ENCODE data around the gene STXBP1.

STXBP1 gene

GRCh38 chr9:127710204-127710783 lies 98.2 kb downstream of the STXBP1 start:
- no peaks in the 10 kb centered on the region for H3K27me3 ChIP-seq (ENCODE audit: insufficient read depth, low read length, poor library complexity)
- no peak overlapping the region for H3K9ac ChIP-seq (ENCODE audit: low read depth, low read length)
- no peak overlapping the region for H2AFZ ChIP-seq (ENCODE audit: low read depth, low read length)
- DNase-seq (no peak), ATAC-seq (ENCODE audit: insufficient read depth, low read depth) (no peak)
- no peaks in the 10 kb centered on the region for H3K9me3 ChIP-seq (ENCODE audit: insufficient read depth, low read length, severe bottlenecking)
- H3K36me3 ChIP-seq (ENCODE audit: insufficient read depth, low read length): no peaks in the 10 kb centered on the region
- TF ChIP-seq, protein P1, sequence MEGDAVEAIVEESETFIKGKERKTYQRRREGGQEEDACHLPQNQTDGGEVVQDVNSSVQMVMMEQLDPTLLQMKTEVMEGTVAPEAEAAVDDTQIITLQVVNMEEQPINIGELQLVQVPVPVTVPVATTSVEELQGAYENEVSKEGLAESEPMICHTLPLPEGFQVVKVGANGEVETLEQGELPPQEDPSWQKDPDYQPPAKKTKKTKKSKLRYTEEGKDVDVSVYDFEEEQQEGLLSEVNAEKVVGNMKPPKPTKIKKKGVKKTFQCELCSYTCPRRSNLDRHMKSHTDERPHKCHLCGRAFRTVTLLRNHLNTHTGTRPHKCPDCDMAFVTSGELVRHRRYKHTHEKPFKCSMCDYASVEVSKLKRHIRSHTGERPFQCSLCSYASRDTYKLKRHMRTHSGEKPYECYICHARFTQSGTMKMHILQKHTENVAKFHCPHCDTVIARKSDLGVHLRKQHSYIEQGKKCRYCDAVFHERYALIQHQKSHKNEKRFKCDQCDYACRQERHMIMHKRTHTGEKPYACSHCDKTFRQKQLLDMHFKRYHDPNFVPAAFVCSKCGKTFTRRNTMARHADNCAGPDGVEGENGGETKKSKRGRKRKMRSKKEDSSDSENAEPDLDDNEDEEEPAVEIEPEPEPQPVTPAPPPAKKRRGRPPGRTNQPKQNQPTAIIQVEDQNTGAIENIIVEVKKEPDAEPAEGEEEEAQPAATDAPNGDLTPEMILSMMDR (IDR thresholded peaks at IDR 0.05; ENCODE audit: borderline replicate concordance, extremely low read depth, low read length, poor library complexity, severe bottlenecking): no peak
- TF ChIP-seq EZH2 (IDR thresholded peaks at IDR 0.05; ENCODE audit: borderline replicate concordance, low read depth, low read length, severe bottlenecking): no peak
- no peak overlapping the region for H3K27ac ChIP-seq (ENCODE audit: low read length)
- no peak overlapping the region for H3K4me2 ChIP-seq (ENCODE audit: insufficient read depth, low read length)
- no peaks in the 10 kb centered on the region for H3K79me2 ChIP-seq (ENCODE audit: insufficient read depth, low read length)
- H3K4me3 ChIP-seq (ENCODE audit: low read depth in 1 of 2, low read length in 2 of 2): no peak overlapping the region
- H4K20me1 ChIP-seq (ENCODE audit: insufficient read depth, low read length): peaks cover 21% of the 10 kb centered on the region
- peaks cover 26% of the 10 kb centered on the region for H3K4me1 ChIP-seq (ENCODE audit: insufficient read depth, low read length)

- DNase-seq (peak; percentile 68), ATAC-seq (ENCODE audit: insufficient read depth, low read depth) (peak; percentile 34)
- H3K9ac ChIP-seq (ENCODE audit: low read depth, low read length): no peak overlapping the region
- no peaks in the 10 kb centered on the region for H3K27me3 ChIP-seq (ENCODE audit: insufficient read depth, low read length, poor library complexity)
- no peaks in the 10 kb centered on the region for H3K9me3 ChIP-seq (ENCODE audit: insufficient read depth, low read length, severe bottlenecking)
- no peaks in the 10 kb centered on the region for H3K79me2 ChIP-seq (ENCODE audit: insufficient read depth, low read length)
- H2AFZ ChIP-seq (ENCODE audit: low read depth, low read length): no peak overlapping the region
- peaks cover 21% of the 10 kb centered on the region for H4K20me1 ChIP-seq (ENCODE audit: insufficient read depth, low read length)
- H3K27ac ChIP-seq (ENCODE audit: low read length): no peak overlapping the region; the same call in 1 of the 2 replicates
- H3K4me3 ChIP-seq (ENCODE audit: low read depth in 1 of 2, low read length in 2 of 2): no peak overlapping the region
- TF ChIP-seq, protein P1 (IDR thresholded peaks at IDR 0.05; ENCODE audit: borderline replicate concordance, extremely low read depth, low read length, poor library complexity, severe bottlenecking): no peak
- TF ChIP-seq EZH2 (IDR thresholded peaks at IDR 0.05; ENCODE audit: borderline replicate concordance, low read depth, low read length, severe bottlenecking): no peak
- peaks cover 31% of the 10 kb centered on the region for H3K4me1 ChIP-seq (ENCODE audit: insufficient read depth, low read length)
- no peaks in the 10 kb centered on the region for H3K36me3 ChIP-seq (ENCODE audit: insufficient read depth, low read length)
- no peak overlapping the region for H3K4me2 ChIP-seq (ENCODE audit: insufficient read depth, low read length)
Observed at GRCh38 chr9:127711226-127711701, 99.2 kb downstream of the STXBP1 start.

GRCh38 chr9:127711831-127712274 lies 99.8 kb downstream of the STXBP1 start:
- H3K4me3 ChIP-seq (ENCODE audit: low read depth in 1 of 2, low read length in 2 of 2): no peak overlapping the region
- TF ChIP-seq EZH2 (IDR thresholded peaks at IDR 0.05; ENCODE audit: borderline replicate concordance, low read depth, low read length, severe bottlenecking): no peak
- TF ChIP-seq, protein P1 (IDR thresholded peaks at IDR 0.05; ENCODE audit: borderline replicate concordance, extremely low read depth, low read length, poor library complexity, severe bottlenecking): no peak
- no peaks in the 10 kb centered on the region for H3K79me2 ChIP-seq (ENCODE audit: insufficient read depth, low read length)
- H3K4me2 ChIP-seq (ENCODE audit: insufficient read depth, low read length): no peak overlapping the region
- no peak overlapping the region for H3K9ac ChIP-seq (ENCODE audit: low read depth, low read length)
- no peak overlapping the region for H2AFZ ChIP-seq (ENCODE audit: low read depth, low read length)
- H3K9me3 ChIP-seq (ENCODE audit: insufficient read depth, low read length, severe bottlenecking): no peaks in the 10 kb centered on the region
- H3K4me1 ChIP-seq (ENCODE audit: insufficient read depth, low read length): peaks cover 34% of the 10 kb centered on the region
- H3K27ac ChIP-seq (ENCODE audit: low read length): no peak overlapping the region
- DNase-seq (no peak), ATAC-seq (ENCODE audit: insufficient read depth, low read depth) (no peak)
- H4K20me1 ChIP-seq (ENCODE audit: insufficient read depth, low read length): peaks cover 16% of the 10 kb centered on the region
- no peaks in the 10 kb centered on the region for H3K36me3 ChIP-seq (ENCODE audit: insufficient read depth, low read length)
- H3K27me3 ChIP-seq (ENCODE audit: insufficient read depth, low read length, poor library complexity): no peaks in the 10 kb centered on the region

Data from DND-41 (cell line).